Brain microvascular endothelial cell (primary cell): ENCODE data around the gene SESN3.
A peak's percentile ranks its signal among the peaks of the same experiment; 100 is the strongest.

Experiments
- DNase-seq: peaks from one replicate; pipeline ENCODE4 v3.0.0-alpha.2; 2020
- H3K27ac ChIP-seq: fragments of 250-450 bp; sonication (Bioruptor Pico); 2 replicates; pipeline ENCODE4 v1.5.1; 2020; ENCODE audit warnings: mild to moderate bottlenecking, moderate library complexity
- H3K27me3 ChIP-seq: fragments of 250-450 bp; sonication (Bioruptor Pico); replicated peaks from 2 replicates; pipeline ENCODE4 v1.5.1; 2020; ENCODE audit warnings: mild to moderate bottlenecking
- H3K36me3 ChIP-seq: fragments of 250-450 bp; sonication (Bioruptor Pico); replicated peaks from 2 replicates; pipeline ENCODE4 v1.5.1; 2020; ENCODE audit warnings: mild to moderate bottlenecking
- H3K4me3 ChIP-seq: 2 replicates; pipeline ENCODE4 v1.5.1; 2011; ENCODE audit warnings: low read depth, mild to moderate bottlenecking, control low read depth, low read length, moderate library complexity
- in situ Hi-C: cut with HindIII; loops from 2 replicates; pipeline ENCODE4 v1.10.0; 2017; ENCODE audit warnings: low sequenced_read_pairs, low pct_ligation_motif_present
- TF ChIP-seq, protein P1 (sequence below): IDR thresholded peaks from 2 replicates; pipeline ENCODE4 v1.5.1; 2011; ENCODE audit warnings: low read depth, mild to moderate bottlenecking, moderate library complexity, low read length, control low read depth, inconsistent platforms; ENCODE audit errors: missing control alignments

SESN3 gene

DNA sequence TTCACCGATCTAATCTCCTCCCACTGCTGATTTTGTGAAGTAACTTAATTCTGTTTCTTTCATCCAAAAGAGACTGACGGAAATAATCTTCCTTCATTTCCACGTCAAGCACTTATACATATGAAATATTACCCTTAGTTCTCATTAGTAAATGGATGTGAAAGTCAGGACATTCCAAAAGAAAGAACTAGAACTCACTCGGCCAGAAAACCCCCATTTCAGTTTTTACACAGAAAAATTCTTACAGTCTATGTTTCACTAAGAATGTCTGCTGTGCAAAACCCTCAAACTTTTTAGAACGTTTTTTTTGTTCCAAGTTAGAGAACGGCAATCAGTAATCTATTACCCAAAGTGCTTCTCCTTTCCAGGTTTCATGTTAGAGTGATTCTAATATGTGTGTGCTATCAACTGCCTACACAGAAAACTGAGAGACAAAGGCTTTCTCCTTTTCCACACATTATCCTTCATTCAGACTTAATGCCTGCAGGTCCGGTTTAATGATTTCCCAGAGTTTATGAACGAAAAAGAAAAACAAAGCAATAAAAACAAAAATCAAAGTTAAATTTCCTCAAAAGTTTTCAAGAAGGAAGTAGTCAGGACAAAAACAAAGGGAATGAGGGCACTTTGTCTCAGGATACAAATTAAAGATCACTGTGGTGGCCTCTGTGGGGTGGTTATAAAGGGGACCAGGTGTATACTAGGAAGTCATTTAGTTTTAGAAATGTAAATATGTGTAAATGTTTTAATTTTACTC lies 11.3 kb upstream of the SESN3 start:
- H3K36me3 ChIP-seq = no peaks in the 10 kb centered on the region
- DNase-seq = no peak
- in situ Hi-C loops = no loop called here
- H3K27ac ChIP-seq = no peak overlapping the region
- no peak overlapping the region for H3K4me3 ChIP-seq
- H3K27me3 ChIP-seq = no peaks in the 10 kb centered on the region
- TF ChIP-seq, protein P1, sequence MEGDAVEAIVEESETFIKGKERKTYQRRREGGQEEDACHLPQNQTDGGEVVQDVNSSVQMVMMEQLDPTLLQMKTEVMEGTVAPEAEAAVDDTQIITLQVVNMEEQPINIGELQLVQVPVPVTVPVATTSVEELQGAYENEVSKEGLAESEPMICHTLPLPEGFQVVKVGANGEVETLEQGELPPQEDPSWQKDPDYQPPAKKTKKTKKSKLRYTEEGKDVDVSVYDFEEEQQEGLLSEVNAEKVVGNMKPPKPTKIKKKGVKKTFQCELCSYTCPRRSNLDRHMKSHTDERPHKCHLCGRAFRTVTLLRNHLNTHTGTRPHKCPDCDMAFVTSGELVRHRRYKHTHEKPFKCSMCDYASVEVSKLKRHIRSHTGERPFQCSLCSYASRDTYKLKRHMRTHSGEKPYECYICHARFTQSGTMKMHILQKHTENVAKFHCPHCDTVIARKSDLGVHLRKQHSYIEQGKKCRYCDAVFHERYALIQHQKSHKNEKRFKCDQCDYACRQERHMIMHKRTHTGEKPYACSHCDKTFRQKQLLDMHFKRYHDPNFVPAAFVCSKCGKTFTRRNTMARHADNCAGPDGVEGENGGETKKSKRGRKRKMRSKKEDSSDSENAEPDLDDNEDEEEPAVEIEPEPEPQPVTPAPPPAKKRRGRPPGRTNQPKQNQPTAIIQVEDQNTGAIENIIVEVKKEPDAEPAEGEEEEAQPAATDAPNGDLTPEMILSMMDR = no peak

DNA sequence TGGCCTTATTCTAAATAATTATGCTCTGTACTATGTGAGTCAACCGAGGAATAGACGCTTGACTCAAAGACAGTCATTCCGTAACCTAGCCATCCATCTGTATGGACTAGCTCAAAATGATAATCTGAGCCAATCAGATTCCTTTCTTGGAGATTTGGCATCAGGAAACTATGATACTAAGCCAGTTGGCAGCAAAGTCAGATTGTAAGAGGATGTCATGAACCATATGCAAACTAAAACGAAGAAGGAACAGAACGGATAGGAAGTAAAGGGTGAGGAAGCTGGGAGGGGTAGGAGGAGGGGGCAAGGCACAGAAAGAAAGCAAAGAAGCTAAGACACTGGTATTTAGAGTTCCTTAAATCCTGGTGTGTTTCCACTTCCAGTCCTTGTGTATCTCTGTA lies 10.7 kb upstream of the SESN3 start:
- H3K27ac ChIP-seq = no peak overlapping the region

DNA sequence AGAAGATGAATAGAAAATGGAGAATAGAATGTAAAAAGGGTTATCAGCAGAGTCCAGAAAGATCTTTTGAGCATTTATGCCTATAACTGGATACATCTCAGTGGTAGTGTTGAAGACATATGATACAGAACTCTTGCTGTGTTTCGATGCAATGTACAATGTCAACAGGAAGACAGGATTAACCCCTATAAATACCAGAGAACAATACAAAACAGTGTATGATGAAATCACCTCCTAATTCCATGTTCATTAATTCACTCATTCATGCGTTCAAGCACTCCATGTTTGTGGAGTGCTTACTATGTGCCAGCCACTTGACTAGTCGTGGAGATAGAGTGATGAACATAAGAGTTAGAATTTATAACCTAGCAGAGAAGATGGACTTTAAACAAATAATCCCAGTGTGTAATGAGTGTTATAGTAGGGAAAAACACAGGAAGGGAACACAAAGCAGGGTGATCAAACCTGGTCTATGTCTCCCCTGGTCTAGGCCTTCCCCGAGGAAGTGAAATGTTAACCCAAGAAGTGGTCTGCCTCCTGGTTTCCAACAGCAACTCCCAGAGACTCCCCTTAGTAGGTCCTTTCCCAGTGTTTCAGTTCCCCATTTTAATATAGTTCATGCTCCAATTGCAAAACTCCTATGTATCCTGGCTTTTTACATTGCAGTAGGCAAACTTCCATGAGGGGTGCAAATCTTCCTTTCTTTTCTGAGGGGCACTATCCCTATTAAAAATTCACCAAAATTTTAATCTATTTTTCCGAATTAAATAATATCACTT lies 9.1 kb upstream of the SESN3 start:
- Histone ChIP-seq H3K27ac (no peak overlapping the region), H3K27me3 (no peaks in the 10 kb centered on the region), H3K36me3 (no peaks in the 10 kb centered on the region), H3K4me3 (no peak overlapping the region)
- no peak for DNase-seq
- TF ChIP-seq, protein P1 = no peak
- in situ Hi-C loops = no loop called here

More for the DNA sequence above, 10.7 kb upstream of the SESN3 start:
- Histone ChIP-seq H3K4me3 (no peak overlapping the region), H3K27me3 (no peaks in the 10 kb centered on the region), H3K36me3 (no peaks in the 10 kb centered on the region)
- in situ Hi-C loops = no loop called here
- DNase-seq = no peak
- TF ChIP-seq, protein P1 = no peak

DNA sequence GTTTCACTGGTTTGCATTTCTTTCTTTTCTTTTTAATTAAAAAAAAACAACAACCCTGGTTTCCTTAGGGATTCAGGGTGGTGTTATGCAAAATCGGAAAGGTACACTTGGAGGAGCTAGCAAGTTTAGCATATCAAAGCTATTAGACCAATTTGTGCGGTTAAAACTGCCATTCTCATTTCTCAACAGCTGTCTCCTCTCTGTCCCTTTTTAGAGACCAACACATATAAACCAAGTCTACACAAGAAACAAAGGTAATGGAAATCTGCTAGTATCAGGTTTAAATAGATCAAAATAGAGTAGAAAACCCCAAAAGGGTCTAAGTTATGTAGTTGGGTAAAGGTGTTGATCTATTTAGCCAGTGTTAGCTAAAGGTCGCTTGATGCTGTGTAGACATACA lies 1.7 kb upstream of the SESN3 start:
- H3K4me3 ChIP-seq = peak overlapping the region; percentile 71
- in situ Hi-C loops = no loop called here

DNA sequence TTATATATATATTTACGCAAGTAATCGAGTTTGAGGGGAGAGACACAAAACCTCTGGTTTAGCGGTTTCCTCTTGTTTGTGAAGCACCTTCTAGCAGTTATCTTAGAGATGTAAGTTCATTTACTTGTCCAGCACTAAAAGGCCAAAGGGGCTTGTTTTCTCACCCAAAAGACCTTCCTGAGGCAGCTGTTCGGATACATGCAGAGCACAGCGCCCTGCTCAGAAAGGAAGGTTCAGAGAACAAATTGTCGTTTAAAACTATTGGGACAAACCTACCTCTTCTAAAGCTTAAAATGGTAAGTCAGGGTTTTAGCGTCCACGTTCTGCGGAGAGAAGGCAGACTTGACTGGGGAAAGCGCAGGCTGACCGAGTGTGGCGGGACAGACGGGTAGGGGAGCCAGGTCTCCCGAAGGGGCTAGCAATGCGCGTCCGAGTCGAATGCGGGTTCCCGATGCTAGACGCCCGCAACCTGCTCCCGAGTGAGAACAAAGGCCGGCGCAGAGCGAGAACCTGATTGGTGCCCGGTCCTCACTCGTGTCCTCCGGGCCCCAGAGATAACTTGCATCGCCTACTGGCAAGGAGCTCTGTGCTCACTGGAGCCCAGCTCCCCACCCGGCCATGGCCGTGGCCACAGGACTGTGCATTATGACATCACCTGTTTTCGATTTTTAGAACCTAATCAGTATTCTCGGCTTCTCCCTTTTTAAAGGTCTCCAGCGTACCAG lies 1.0 kb upstream of the SESN3 start:
- in situ Hi-C loops = no loop called here
- Histone ChIP-seq H3K36me3 (no peaks in the 10 kb centered on the region), H3K27me3 (no peaks in the 10 kb centered on the region), H3K27ac (peak overlapping the region; percentile 10), H3K4me3 (peak overlapping the region; percentile 71)
- DNase-seq = peak; percentile 41
- TF ChIP-seq, protein P1 = no peak

More for the DNA sequence above, 1.7 kb upstream of the SESN3 start:
- TF ChIP-seq, protein P1 = no peak
- Histone ChIP-seq H3K36me3 (no peaks in the 10 kb centered on the region), H3K27me3 (no peaks in the 10 kb centered on the region), H3K27ac (no peak overlapping the region)
- DNase-seq = no peak
